Epithelial cell of prostate (primary cell): ENCODE results near the gene DIRAS2.
"Not testable (repeated sequence)": the region's sequence is repeated elsewhere in the genome, so short reads cannot be mapped to it uniquely, and the experiment has no call there.

Experiments used
- DNase-seq: peaks from one replicate; pipeline ENCODE4 v3.0.0-alpha.2; 2011; ENCODE audit warnings: low read depth, low spot score
- H3K27ac ChIP-seq: fragments of 450-650 bp; 2 replicates; pipeline ENCODE4 v1.5.1; 2017; ENCODE audit warnings: mild to moderate bottlenecking

The DIRAS2 gene

GRCh38 chr9:90642570-90643539, at the start of gene DIRAS2:
DIRAS2 (minus strand) TSS chr9:90642824; CDS start chr9:90613827, 28,997 bp downstream.
- H3K27ac ChIP-seq: no peak within 1 kb of the TSS
- DNase-seq: peak; percentile 24

GRCh38 chr9:90684736-90685135, 42.1 kb upstream of the DIRAS2 start:
- DNase-seq: no peak

GRCh38 chr9:90684106-90684505, 41.5 kb upstream of the DIRAS2 start:
- DNase-seq: no peak
- no peak overlapping the region for H3K27ac ChIP-seq

More at GRCh38 chr9:90684736-90685135, 42.1 kb upstream of the DIRAS2 start:
- no peak overlapping the region for H3K27ac ChIP-seq

- DNase-seq: no peak
- H3K27ac ChIP-seq: no peak overlapping the region
Observed at GRCh38 chr9:90680534-90680933, 37.9 kb upstream of the DIRAS2 start.

- DNase-seq: no peak
- no peak overlapping the region for H3K27ac ChIP-seq
Observed at GRCh38 chr9:90665072-90665471, 22.4 kb upstream of the DIRAS2 start.

- peak; percentile 66 for DNase-seq
- peak overlapping the region; percentile 8 for H3K27ac ChIP-seq
Observed at GRCh38 chr9:90659650-90660364, 17.2 kb upstream of the DIRAS2 start.

- DNase-seq: no peak
Observed at GRCh38 chr9:90658783-90659182, 16.2 kb upstream of the DIRAS2 start.

GRCh38 chr9:90658181-90658580, 15.6 kb upstream of the DIRAS2 start:
- DNase-seq: no peak
- H3K27ac ChIP-seq: no peak overlapping the region

More at GRCh38 chr9:90658783-90659182, 16.2 kb upstream of the DIRAS2 start:
- H3K27ac ChIP-seq: no peak overlapping the region

GRCh38 chr9:90656876-90657275, 14.3 kb upstream of the DIRAS2 start:
- H3K27ac ChIP-seq, DNase-seq: not testable (repeated sequence)

- H3K27ac ChIP-seq: no peak overlapping the region
- DNase-seq: no peak
Observed at GRCh38 chr9:90651246-90651645, 8.6 kb upstream of the DIRAS2 start.

- DNase-seq: no peak
- no peak overlapping the region for H3K27ac ChIP-seq
Observed at GRCh38 chr9:90647843-90648242, 5.2 kb upstream of the DIRAS2 start.

- no peak overlapping the region for H3K27ac ChIP-seq
- DNase-seq: no peak
Observed at GRCh38 chr9:90645721-90646120, 3.1 kb upstream of the DIRAS2 start.

- H3K27ac ChIP-seq: no peak overlapping the region
- no peak for DNase-seq
Observed at GRCh38 chr9:90641884-90642487, 638 bp downstream of the DIRAS2 start.

- no peak overlapping the region for H3K27ac ChIP-seq
- DNase-seq: no peak
Observed at GRCh38 chr9:90641086-90641485, 1.5 kb downstream of the DIRAS2 start.

GRCh38 chr9:90640361-90640760, 2.3 kb downstream of the DIRAS2 start:
- no peak for DNase-seq
- H3K27ac ChIP-seq: no peak overlapping the region

GRCh38 chr9:90637626-90638025, 5.0 kb downstream of the DIRAS2 start:
- DNase-seq: no peak
- H3K27ac ChIP-seq: no peak overlapping the region

GRCh38 chr9:90632647-90633207, 9.9 kb downstream of the DIRAS2 start:
- H3K27ac ChIP-seq: no peak overlapping the region
- no peak for DNase-seq

GRCh38 chr9:90631964-90632363, 10.7 kb downstream of the DIRAS2 start:
- H3K27ac ChIP-seq: no peak overlapping the region
- DNase-seq: no peak

- H3K27ac ChIP-seq: no peak overlapping the region
- no peak for DNase-seq
Observed at GRCh38 chr9:90629991-90630390, 12.6 kb downstream of the DIRAS2 start.

- no peak overlapping the region for H3K27ac ChIP-seq
Observed at GRCh38 chr9:90629354-90629753, 13.3 kb downstream of the DIRAS2 start.

More at GRCh38 chr9:90629354-90629753, 13.3 kb downstream of the DIRAS2 start:
- no peak for DNase-seq
